Measurements from ENCODE around the gene SLC25A26.

The SLC25A26 gene

GRCh38 chr3:66376568-66376967 lies 155.8 kb downstream of the SLC25A26 start:
- no peak for DNase-seq (ENCODE audit: low read depth)

- DNase-seq (ENCODE audit: low read depth), result no peak
Measured at GRCh38 chr3:66377800-66378199, 157.0 kb downstream of the SLC25A26 start.

- no peak for DNase-seq (ENCODE audit: low read depth)
Measured at GRCh38 chr3:66378256-66378655, 157.5 kb downstream of the SLC25A26 start.

- DNase-seq (ENCODE audit: low read depth), result no peak
Measured at GRCh38 chr3:66379565-66379964, 158.8 kb downstream of the SLC25A26 start.

GRCh38 chr3:66380200-66380932 lies 159.6 kb downstream of the SLC25A26 start:
- DNase-seq (ENCODE audit: low read depth), result no peak

GRCh38 chr3:66381626-66382025 lies 160.8 kb downstream of the SLC25A26 start:
- no peak for DNase-seq (ENCODE audit: low read depth)

GRCh38 chr3:66382142-66382541 lies 161.3 kb downstream of the SLC25A26 start:
- DNase-seq (ENCODE audit: low read depth), result no peak

- DNase-seq (ENCODE audit: low read depth), result no peak
Measured at GRCh38 chr3:66383023-66383422, 162.2 kb downstream of the SLC25A26 start.

GRCh38 chr3:66383998-66384745 lies 163.4 kb downstream of the SLC25A26 start:
- no peak for DNase-seq (ENCODE audit: low read depth)

- no peak for DNase-seq (ENCODE audit: low read depth)
Measured at GRCh38 chr3:66385066-66385465, 164.3 kb downstream of the SLC25A26 start.

- no peak for DNase-seq (ENCODE audit: low read depth)
Measured at GRCh38 chr3:66386011-66386924, 165.5 kb downstream of the SLC25A26 start.

- DNase-seq (ENCODE audit: low read depth), result no peak
Measured at GRCh38 chr3:66386925-66387650, 166.3 kb downstream of the SLC25A26 start.

GRCh38 chr3:66390013-66390412 lies 169.2 kb downstream of the SLC25A26 start:
- DNase-seq (ENCODE audit: low read depth), result no peak

GRCh38 chr3:66392512-66392911 lies 171.7 kb downstream of the SLC25A26 start:
- DNase-seq (ENCODE audit: low read depth), result no peak

GRCh38 chr3:66392966-66393332 lies 172.1 kb downstream of the SLC25A26 start:
- DNase-seq (ENCODE audit: low read depth), result no peak

- no peak for DNase-seq (ENCODE audit: low read depth)
Measured at GRCh38 chr3:66393333-66394005, 172.7 kb downstream of the SLC25A26 start.

GRCh38 chr3:66394019-66394752 lies 173.4 kb downstream of the SLC25A26 start:
- peak; percentile 13 for DNase-seq (ENCODE audit: low read depth)

- DNase-seq (ENCODE audit: low read depth), result no peak
Measured at GRCh38 chr3:66394753-66395249, 174.0 kb downstream of the SLC25A26 start.

GRCh38 chr3:66395635-66396034 lies 174.8 kb downstream of the SLC25A26 start:
- no peak for DNase-seq (ENCODE audit: low read depth)

- DNase-seq (ENCODE audit: low read depth), result no peak
Measured at GRCh38 chr3:66396161-66396760, 175.5 kb downstream of the SLC25A26 start.
